ENCODE measurements around the gene PSMA7. TPM values are rescaled to one million over a fixed set of nuclear protein-coding genes. Genes with fewer than 3 reads are reported as not detected.

The PSMA7 gene
- total RNA-seq, 1 donor from 2014 or later, result 301 TPM

GRCh38 chr20:62129731-62130531 is 13.3 kb downstream of the PSMA7 start:
- Histone ChIP-seq H3K9me3 (no peaks in the 10 kb centered on the region), H3K27me3 (no peaks in the 10 kb centered on the region), H3K4me3 (no peak overlapping the region), H3K4me1 (no peaks in the 10 kb centered on the region), H3K27ac (no peak overlapping the region), H3K36me3 (peaks cover 65 to 95% of the 10 kb centered on the region in 2 donors)
- no peak for TF ChIP-seq CTCF (IDR thresholded peaks at IDR 0.05)
- DNase-seq (ENCODE audit: low spot score in 2 of 2), result no peak
- intact Hi-C loops (cut with DNase I), result no loop called here

- H3K27ac ChIP-seq, result no peak overlapping the region
- peaks cover 63 to 83% of the 10 kb centered on the region in 2 donors for H3K36me3 ChIP-seq
- peaks cover 0 to 8% of the 10 kb centered on the region in 2 donors for H3K4me1 ChIP-seq
- no peak for DNase-seq (ENCODE audit: low spot score in 2 of 2)
- intact Hi-C loops (cut with DNase I), result no loop called here
- no peaks in the 10 kb centered on the region for H3K9me3 ChIP-seq
- no peak for TF ChIP-seq CTCF (IDR thresholded peaks at IDR 0.05)
- no peak overlapping the region for H3K4me3 ChIP-seq
- no peaks in the 10 kb centered on the region for H3K27me3 ChIP-seq
These were observed 14.7 kb downstream of the PSMA7 start for GRCh38 chr20:62128502-62128901.

- no peak overlapping the region for H3K4me3 ChIP-seq
- no peak for DNase-seq (ENCODE audit: low spot score in 2 of 2)
- H3K27ac ChIP-seq, result no peak overlapping the region
- intact Hi-C loops (cut with DNase I), result no loop called here
- H3K36me3 ChIP-seq, result peaks cover 63 to 77% of the 10 kb centered on the region in 2 donors
- no peak for TF ChIP-seq CTCF (IDR thresholded peaks at IDR 0.05)
- no peaks in the 10 kb centered on the region for H3K27me3 ChIP-seq
- H3K4me1 ChIP-seq, result peaks cover 0 to 11% of the 10 kb centered on the region in 2 donors
- H3K9me3 ChIP-seq, result no peaks in the 10 kb centered on the region
These were observed 15.4 kb downstream of the PSMA7 start for GRCh38 chr20:62127799-62128198.

- H3K4me3 ChIP-seq, result no peak overlapping the region
- no peaks in the 10 kb centered on the region for H3K27me3 ChIP-seq
- peaks cover 55 to 60% of the 10 kb centered on the region in 2 donors for H3K36me3 ChIP-seq
- intact Hi-C loops (cut with DNase I), result no loop called here
- H3K9me3 ChIP-seq, result no peaks in the 10 kb centered on the region
- no peak overlapping the region for H3K27ac ChIP-seq
- TF ChIP-seq CTCF (IDR thresholded peaks at IDR 0.05), result no peak
- peaks cover 0 to 11% of the 10 kb centered on the region in 2 donors for H3K4me1 ChIP-seq
- no peak for DNase-seq (ENCODE audit: low spot score in 2 of 2)
These were observed 17.1 kb downstream of the PSMA7 start for GRCh38 chr20:62126141-62126540.

- Histone ChIP-seq H3K4me3 (peak overlapping the region; percentile 70 to 84), H3K9me3 (no peaks in the 10 kb centered on the region), H3K36me3 (peaks cover 29 to 35% of the 10 kb centered on the region in 2 donors), H3K27me3 (no peaks in the 10 kb centered on the region), H3K27ac (peak overlapping the region; percentile 71 to 98), H3K4me1 (peaks cover 0 to 26% of the 10 kb centered on the region in 2 donors)
- intact Hi-C loops (cut with DNase I), result loop anchor here (2.0 to 5.0 kb wide), 3 partner anchors 59 to 1149 kb away; partner anchors contain the start of genes ARFGAP1 and MTG2
- no peak for DNase-seq (ENCODE audit: low spot score in 2 of 2)
- no peak for TF ChIP-seq CTCF (IDR thresholded peaks at IDR 0.05)
These were observed 19.6 kb downstream of the PSMA7 start for GRCh38 chr20:62123450-62124118.

Measured in ascending aorta (tissue), 2 donors.